Transverse colon (tissue), 4 donors: Measurements from ENCODE around the gene LDB2. TPM values are rescaled to one million over a fixed set of nuclear protein-coding genes. Genes with fewer than 3 reads are reported as not detected.

Source experiments
- DNase-seq: peaks from one replicate; pipeline ENCODE4 v3.0.0-alpha.2; 2019
- H3K27ac ChIP-seq, 4 donors: fragments of 200-600 bp; sonication (generic); 2 replicates each; pipeline ENCODE4 v1.5.1; 2016 to 2018; ENCODE audit warnings: inconsistent platforms in 4 of 4
- H3K27me3 ChIP-seq: fragments of 200-600 bp; sonication (generic); 2 replicates; pipeline ENCODE4 v1.5.1; 2017; ENCODE audit warnings: inconsistent platforms
- H3K36me3 ChIP-seq, 4 donors: fragments of 200-600 bp; sonication (generic); 2 replicates each; pipeline ENCODE4 v1.5.1; 2017 to 2019; ENCODE audit warnings: inconsistent platforms in 4 of 4
- H3K4me1 ChIP-seq, 4 donors: fragments of 200-600 bp; sonication (generic); 2 replicates each; pipeline ENCODE4 v1.5.1; 2017 to 2020; ENCODE audit warnings: inconsistent platforms in 4 of 4
- H3K4me3 ChIP-seq, 4 donors: fragments of 200-600 bp; sonication (generic); 1 replicate in 1 of 4; 2 replicates in 3 of 4; pipeline versions ENCODE4 v1.5.1 to v1.6.1; 2017 to 2019; ENCODE audit warnings: inconsistent platforms in 4 of 4
- H3K9me3 ChIP-seq, 2 donors: fragments of 200-600 bp; sonication (generic); 2 replicates each; pipeline ENCODE4 v1.5.1; 2017 to 2019; ENCODE audit warnings: inconsistent platforms in 2 of 2
- CTCF ChIP-seq, 5 experiments: fragments of 200-600 bp in 3 of 5; fragments of 450-650 bp in 2 of 5; sonication (generic) in 3 of 5; IDR thresholded peaks; 1 replicate in 2 of 5; 2 replicates in 3 of 5; pipeline ENCODE4 v1.5.1; 2016 to 2017; ENCODE audit warnings: antibody characterized with exemption in 5 of 5, inconsistent platforms in 3 of 5, mild to moderate bottlenecking in 2 of 5, moderate library complexity in 1 of 5
- EP300 ChIP-seq: sonication (generic); formaldehyde crosslinking; IDR thresholded peaks from one replicate; pipeline ENCODE4 v1.6.1; 2017; ENCODE audit warnings: antibody characterized with exemption, low read depth
- POLR2A ChIP-seq: fragments of 450-650 bp; IDR thresholded peaks from one replicate; pipeline ENCODE4 v1.6.1; 2016; ENCODE audit warnings: antibody characterized with exemption, mild to moderate bottlenecking, moderate library complexity
- POLR2AphosphoS5 ChIP-seq, 3 donors: sonication (generic); formaldehyde crosslinking; IDR thresholded peaks; one replicate each; pipeline ENCODE4 v1.6.1; 2016; ENCODE audit warnings: antibody characterized with exemption in 3 of 3
- WGBS, 2 donors: methylation state at CpG; one replicate each; pipeline ENCODE4 v1.1.5; 2018; ENCODE audit warnings: low coverage in 1 of 2; 5-methylcytosine and 5-hydroxymethylcytosine counted together
- in situ Hi-C, 4 donors: fragments of 200-750 bp; cut with MboI; loops; one replicate each; pipeline versions ENCODE4 v1.15.0 to v1.15.1; 2017; ENCODE audit warnings: low sequenced_read_pairs in 3 of 4, low pct_ligation_motif_present in 1 of 4, low pct_unique_long_range_greater_than_20kb in 1 of 4
- intact Hi-C: fragments of 100-400 bp; cut with DNase I; formaldehyde crosslinking; loops from one replicate; pipeline ENCODE4 v1.15.1; 2023; ENCODE audit warnings: low total_unique reads
- total RNA-seq, 4 donors: library from RNA; depleted of rRNA; stranded (reverse); fragments of >200 nt; gene quantifications; one replicate each; pipeline ENCODE4 v1.1.0, GENCODE V29; 2016

The LDB2 gene
- total RNA-seq, 4 donors from 2014 or later: 7.0 to 46.6 (median 8.9) TPM

- DNase-seq: no peak
- in situ Hi-C loops (no loop called here), intact Hi-C loops (no loop called here)
- TF ChIP-seq EP300 (no peak), CTCF (IDR thresholded peaks at IDR 0.05) (no peak), POLR2AphosphoS5 (IDR thresholded peaks at IDR 0.05) (no peak)
- no peaks in the 10 kb centered on the region for H3K36me3 ChIP-seq
- no peak overlapping the region for H3K4me3 ChIP-seq
- H3K27me3 ChIP-seq: no peaks in the 10 kb centered on the region
- no peak overlapping the region for H3K27ac ChIP-seq
- WGBS, 2 donors: 90 to 94% methylated on average over 2 of the region's 2 CpGs
- no peaks in the 10 kb centered on the region for H3K9me3 ChIP-seq
- peaks cover 0 to 4% (median 0%) of the 10 kb centered on the region in 4 donors for H3K4me1 ChIP-seq
Measured at GRCh38 chr4:16660656-16661055, 237.8 kb downstream of the LDB2 start.

GRCh38 chr4:16659694-16660093 lies 238.8 kb downstream of the LDB2 start:
- no peaks in the 10 kb centered on the region for H3K9me3 ChIP-seq

GRCh38 chr4:16659079-16659478 lies 239.4 kb downstream of the LDB2 start:
- Histone ChIP-seq H3K9me3 (no peaks in the 10 kb centered on the region), H3K36me3 (no peaks in the 10 kb centered on the region), H3K4me3 (no peak overlapping the region), H3K27me3 (no peaks in the 10 kb centered on the region), H3K27ac (no peak overlapping the region), H3K4me1 (peaks cover 0 to 4% (median 0%) of the 10 kb centered on the region in 4 donors)
- in situ Hi-C loops (no loop called here), intact Hi-C loops (no loop called here)
- 62 to 84% methylated on average over 6 of the region's 6 CpGs for whole genome bisulfite sequencing, 2 donors
- DNase-seq: no peak
- TF ChIP-seq POLR2AphosphoS5 (IDR thresholded peaks at IDR 0.05) (no peak), POLR2A (no peak), CTCF (IDR thresholded peaks at IDR 0.05) (no peak), EP300 (no peak)

More at GRCh38 chr4:16659694-16660093, 238.8 kb downstream of the LDB2 start:
- H3K4me3 ChIP-seq: no peak overlapping the region
- H3K36me3 ChIP-seq: no peaks in the 10 kb centered on the region
- H3K27me3 ChIP-seq: no peaks in the 10 kb centered on the region
- no peak for DNase-seq
- no peak for TF ChIP-seq EP300
- TF ChIP-seq POLR2A: no peak
- TF ChIP-seq POLR2AphosphoS5 (IDR thresholded peaks at IDR 0.05): no peak
- TF ChIP-seq CTCF (IDR thresholded peaks at IDR 0.05): no peak
- peaks cover 0 to 4% (median 0%) of the 10 kb centered on the region in 4 donors for H3K4me1 ChIP-seq
- in situ Hi-C loops (no loop called here), intact Hi-C loops (no loop called here)
- no peak overlapping the region for H3K27ac ChIP-seq
- 78 to 79% methylated on average over 2 to 3 of the region's 3 CpGs for WGBS, 2 donors

GRCh38 chr4:16658183-16658582 lies 240.3 kb downstream of the LDB2 start:
- intact Hi-C loops (no loop called here), in situ Hi-C loops (no loop called here)
- no peaks in the 10 kb centered on the region for H3K27me3 ChIP-seq
- H3K4me1 ChIP-seq: peaks cover 0 to 4% (median 0%) of the 10 kb centered on the region in 4 donors
- no peak for DNase-seq
- H3K27ac ChIP-seq: no peak overlapping the region
- no peaks in the 10 kb centered on the region for H3K36me3 ChIP-seq
- WGBS, 2 donors: 73 to 80% methylated on average over 1 to 2 of the region's 2 CpGs
- no peak overlapping the region for H3K4me3 ChIP-seq
- H3K9me3 ChIP-seq: no peaks in the 10 kb centered on the region
- TF ChIP-seq POLR2A: no peak
- TF ChIP-seq POLR2AphosphoS5 (IDR thresholded peaks at IDR 0.05): no peak
- TF ChIP-seq CTCF (IDR thresholded peaks at IDR 0.05): no peak
